CD4-positive, alpha-beta T cell treated with Interleukin-17A for 4 hours (primary cell): ENCODE measurements around the gene WWOX.

Experiments used
- DNase-seq: peaks from one replicate; pipeline ENCODE4 v3.0.0-alpha.2; 2020; ENCODE audit warnings: mixed read lengths

Gene WWOX

GRCh38 chr16:79093554-79093967 lies 994.1 kb downstream of the WWOX start:
- DNase-seq: peak; percentile 35

DNA sequence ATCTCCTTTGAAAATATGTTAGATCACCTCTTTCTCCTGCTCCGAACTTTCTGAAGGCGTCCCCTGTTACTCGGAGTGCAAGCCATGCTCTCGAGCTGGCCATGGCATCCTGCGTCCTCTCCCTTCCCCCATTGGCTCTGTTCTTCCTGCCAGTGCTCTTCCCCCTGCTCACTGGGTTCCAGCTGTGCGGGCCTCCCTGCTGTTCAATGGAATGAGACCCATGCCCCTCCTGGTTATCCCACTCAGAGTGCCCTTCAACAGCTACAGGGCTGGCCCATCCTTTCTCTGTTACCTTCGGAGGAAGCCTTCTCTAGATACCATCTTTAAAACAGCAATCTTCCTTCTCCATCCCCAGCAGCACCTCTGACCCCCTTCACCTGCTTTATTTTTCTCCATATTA lies 996.8 kb downstream of the WWOX start:
- DNase-seq: no peak

GRCh38 chr16:79097166-79097565 lies 997.7 kb downstream of the WWOX start:
- no peak for DNase-seq

GRCh38 chr16:79097771-79098170 lies 998.3 kb downstream of the WWOX start:
- no peak for DNase-seq

- no peak for DNase-seq
These were observed 999.5 kb downstream of the WWOX start for GRCh38 chr16:79098907-79099306.

- DNase-seq: no peak
These were observed 1000.3 kb downstream of the WWOX start for GRCh38 chr16:79099716-79100115.

GRCh38 chr16:79100447-79100846 lies 1001.0 kb downstream of the WWOX start:
- DNase-seq: no peak

DNA sequence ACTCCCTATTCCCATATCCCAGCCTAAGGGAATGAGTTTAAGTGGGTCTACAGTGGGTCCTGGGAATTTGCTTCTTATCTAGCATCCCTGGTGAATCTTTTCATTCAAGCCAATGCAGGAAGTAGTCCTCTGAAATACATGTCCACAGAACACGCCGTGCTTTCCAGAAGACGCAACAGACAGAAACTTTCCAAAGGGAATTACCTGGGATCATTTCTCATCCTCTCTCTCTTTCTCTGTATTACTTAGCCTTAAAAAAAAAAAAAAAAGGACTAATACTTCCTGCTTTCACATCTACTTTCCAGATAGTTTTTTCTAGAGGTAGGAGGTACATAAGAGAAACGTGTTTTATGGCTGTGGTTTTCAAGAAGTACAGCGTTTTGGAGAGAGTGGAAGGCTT lies 1002.0 kb downstream of the WWOX start:
- DNase-seq: no peak

DNA sequence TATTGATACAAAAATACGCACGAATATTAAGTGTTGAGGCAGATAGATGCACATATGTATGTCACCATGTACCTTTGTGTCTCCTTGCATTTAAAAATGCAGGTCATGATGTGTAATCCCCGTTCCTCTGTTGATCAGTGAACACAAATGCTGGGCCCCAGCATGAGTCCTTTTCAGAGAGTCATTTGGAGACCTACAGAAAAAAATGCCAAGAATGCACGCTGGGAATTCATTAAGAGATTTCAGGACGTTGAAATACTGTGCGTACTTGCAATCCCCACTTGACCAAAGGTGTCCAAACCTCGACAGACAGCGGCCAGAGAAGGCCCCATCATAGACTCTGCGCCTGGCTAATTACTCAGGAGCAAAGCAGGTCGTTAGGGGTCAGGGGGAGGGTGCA lies 1005.1 kb downstream of the WWOX start:
- no peak for DNase-seq

DNA sequence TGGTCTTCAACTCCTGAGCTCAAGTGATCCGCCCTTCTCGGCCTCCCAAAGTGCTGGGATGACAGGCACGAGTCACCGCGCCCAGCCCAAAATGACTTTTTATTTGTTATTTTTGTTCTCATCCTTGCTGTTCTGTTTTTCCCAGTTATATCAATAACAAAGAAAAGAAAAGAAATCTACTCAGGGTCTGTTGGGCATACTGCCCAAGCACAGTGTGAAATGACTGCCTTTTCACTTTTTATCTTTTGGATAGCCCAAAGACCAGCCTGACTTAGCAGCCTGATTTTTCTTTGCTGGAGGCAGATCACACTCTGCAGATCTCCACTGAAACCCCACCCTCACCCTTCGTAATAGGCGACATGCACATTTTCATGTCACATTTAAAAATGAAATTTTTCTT lies 1007.8 kb downstream of the WWOX start:
- no peak for DNase-seq

- DNase-seq: no peak
These were observed 1010.3 kb downstream of the WWOX start for GRCh38 chr16:79109771-79110170.

DNA sequence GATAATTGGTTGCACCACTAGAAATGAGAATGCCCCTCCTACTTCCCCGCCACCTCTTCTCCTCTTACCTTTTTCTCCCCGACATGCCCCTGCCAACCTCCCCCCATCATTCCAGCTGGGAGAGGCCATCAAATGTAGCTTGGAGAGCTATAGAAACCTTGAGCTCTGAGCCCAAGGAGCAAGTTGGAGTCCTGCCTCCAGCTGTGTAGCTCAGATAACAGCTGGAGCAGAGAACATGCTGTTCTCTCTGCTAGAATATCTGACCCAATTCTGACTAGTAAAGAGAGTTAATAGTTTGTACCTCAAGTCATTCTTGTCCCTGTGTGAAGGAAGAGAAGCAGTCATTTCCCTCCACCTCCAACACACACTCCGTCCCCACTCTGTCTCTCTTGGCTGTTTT lies 1010.8 kb downstream of the WWOX start:
- no peak for DNase-seq

GRCh38 chr16:79110953-79111352 lies 1011.5 kb downstream of the WWOX start:
- no peak for DNase-seq

DNA sequence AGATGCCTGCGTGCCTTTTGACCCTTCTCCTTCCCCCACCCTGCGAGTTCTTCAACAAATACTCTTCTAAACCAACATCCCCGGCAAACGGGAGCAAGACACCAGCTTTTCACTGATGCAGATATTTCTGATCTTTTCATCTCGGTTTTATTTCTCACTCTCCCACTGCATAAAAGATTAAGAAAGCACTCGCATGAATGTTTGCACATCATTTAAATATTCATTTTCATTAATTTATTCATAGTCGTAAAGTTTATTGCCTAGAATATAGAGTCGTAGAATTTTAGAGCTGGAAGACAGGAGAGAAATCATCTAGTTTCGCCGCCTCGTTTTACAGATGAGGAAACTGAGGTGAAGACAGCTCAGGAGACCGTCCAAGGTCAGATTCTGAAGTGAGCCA lies 1013.0 kb downstream of the WWOX start:
- no peak for DNase-seq

- no peak for DNase-seq
These were observed 1014.4 kb downstream of the WWOX start for GRCh38 chr16:79113826-79114225.

DNA sequence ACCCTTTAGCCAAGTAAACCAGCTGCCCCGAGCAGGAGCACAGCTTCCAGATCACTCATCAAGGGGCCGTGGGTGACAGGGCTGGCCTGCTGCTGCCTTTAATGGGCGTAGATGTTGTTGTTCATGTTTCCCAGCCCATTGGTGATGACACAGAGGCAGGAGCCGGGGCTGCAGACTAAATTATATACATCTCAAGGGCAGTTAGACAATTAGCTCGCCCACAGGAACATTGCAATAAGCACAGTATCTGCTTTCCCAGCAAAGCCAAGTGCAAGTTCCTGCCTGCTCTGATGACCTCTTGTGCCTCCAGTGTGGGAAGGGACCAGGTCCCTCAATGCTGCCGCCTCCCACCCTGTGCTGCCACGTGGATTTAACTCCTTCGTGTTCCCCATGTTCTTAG lies 1015.3 kb downstream of the WWOX start:
- no peak for DNase-seq

- no peak for DNase-seq
These were observed 1022.5 kb downstream of the WWOX start for GRCh38 chr16:79121906-79122305.

GRCh38 chr16:79122343-79122742 lies 1022.9 kb downstream of the WWOX start:
- no peak for DNase-seq

- no peak for DNase-seq
These were observed 1024.7 kb downstream of the WWOX start for GRCh38 chr16:79124016-79124756.

DNA sequence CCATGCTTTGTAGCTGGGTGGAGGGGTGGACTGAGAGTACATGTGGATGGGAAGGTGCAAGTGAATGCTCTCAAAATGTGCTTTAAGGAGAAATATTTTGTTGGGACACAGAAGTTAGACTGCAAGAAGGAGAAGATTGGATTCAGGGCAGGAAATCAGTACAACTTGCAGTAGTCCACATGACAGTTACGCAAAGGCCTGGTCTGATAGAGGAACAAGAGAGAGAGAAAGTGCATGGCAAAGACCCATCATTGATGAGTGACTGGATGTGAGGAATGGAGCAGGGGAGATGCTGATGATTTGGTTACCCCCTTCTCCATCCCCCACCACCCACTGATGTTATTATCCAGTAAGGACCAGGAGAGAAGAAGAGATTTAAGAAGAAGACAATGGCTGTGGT lies 1028.3 kb downstream of the WWOX start:
- no peak for DNase-seq

- DNase-seq: no peak
These were observed 1029.3 kb downstream of the WWOX start for GRCh38 chr16:79128706-79129105.

- DNase-seq: no peak
These were observed 1031.2 kb downstream of the WWOX start for GRCh38 chr16:79130616-79131015.

DNA sequence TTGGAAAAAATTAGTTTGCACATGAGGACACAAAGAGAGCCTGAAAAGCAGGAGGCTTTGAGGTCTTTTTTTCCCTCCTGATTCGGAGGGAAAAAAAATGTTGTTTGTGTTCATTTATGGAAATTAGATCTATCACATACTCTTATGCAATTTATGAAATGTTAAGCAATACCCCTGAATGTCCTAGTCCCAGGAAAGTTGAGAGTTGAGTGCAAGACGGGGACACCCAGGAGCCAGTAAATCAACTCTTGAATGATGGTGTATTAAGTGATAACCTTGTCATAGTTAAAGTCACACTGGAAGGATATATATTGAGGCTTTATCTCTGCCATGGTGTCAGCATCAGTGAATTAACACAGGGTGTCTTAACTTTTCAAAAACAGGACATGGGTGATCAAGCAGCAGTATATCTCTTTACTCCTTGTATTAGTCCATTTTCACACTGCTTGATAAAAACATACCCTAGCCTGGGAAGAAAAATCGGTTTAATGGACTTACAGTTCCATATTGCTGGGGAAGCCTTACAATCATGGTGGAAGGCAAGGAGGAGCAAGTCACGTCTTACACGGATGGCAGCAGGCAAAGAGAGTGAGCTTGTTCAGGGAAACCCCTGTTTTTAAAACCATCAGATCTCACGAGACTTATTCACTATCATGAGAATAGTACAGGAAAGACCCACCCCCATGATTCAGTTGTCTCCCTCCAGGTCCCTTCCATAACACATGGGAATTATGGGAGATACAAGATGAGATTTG lies 1032.0 kb downstream of the WWOX start:
- DNase-seq: no peak

GRCh38 chr16:79132701-79133100 lies 1033.2 kb downstream of the WWOX start:
- no peak for DNase-seq

- no peak for DNase-seq
These were observed 1034.8 kb downstream of the WWOX start for GRCh38 chr16:79134300-79134699.
